ENCODE data around the gene FAS.

FAS gene

DNA sequence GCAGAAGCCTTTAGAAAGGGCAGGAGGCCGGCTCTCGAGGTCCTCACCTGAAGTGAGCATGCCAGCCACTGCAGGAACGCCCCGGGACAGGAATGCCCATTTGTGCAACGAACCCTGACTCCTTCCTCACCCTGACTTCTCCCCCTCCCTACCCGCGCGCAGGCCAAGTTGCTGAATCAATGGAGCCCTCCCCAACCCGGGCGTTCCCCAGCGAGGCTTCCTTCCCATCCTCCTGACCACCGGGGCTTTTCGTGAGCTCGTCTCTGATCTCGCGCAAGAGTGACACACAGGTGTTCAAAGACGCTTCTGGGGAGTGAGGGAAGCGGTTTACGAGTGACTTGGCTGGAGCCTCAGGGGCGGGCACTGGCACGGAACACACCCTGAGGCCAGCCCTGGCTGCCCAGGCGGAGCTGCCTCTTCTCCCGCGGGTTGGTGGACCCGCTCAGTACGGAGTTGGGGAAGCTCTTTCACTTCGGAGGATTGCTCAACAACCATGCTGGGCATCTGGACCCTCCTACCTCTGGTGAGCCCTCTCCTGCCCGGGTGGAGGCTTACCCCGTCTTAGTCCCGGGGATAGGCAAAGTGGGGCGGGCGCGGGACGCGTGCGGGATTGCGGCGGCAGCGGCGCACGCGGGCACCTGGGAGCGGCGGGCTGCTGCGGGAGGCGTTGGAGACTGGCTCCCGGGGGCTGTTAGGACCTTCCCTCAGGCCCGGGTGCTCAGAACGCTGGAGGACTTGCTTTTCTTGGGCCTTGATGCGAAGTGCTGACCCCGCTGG lies at the start of gene FAS:
Gene FAS (plus strand): TSS at position 415 of the 777 bp plus-strand sequence. CDS start 79 bp downstream, at position 494.
- peak; percentile 69 to 88 for DNase-seq

- no peak for DNase-seq
Measured at GRCh38 chr10:88941026-88941425, 49.6 kb upstream of the FAS start.

- DNase-seq: no peak
Measured at GRCh38 chr10:88943778-88944177, 46.8 kb upstream of the FAS start.

- no peak for DNase-seq
Measured at GRCh38 chr10:88944813-88945212, 45.8 kb upstream of the FAS start.

DNA sequence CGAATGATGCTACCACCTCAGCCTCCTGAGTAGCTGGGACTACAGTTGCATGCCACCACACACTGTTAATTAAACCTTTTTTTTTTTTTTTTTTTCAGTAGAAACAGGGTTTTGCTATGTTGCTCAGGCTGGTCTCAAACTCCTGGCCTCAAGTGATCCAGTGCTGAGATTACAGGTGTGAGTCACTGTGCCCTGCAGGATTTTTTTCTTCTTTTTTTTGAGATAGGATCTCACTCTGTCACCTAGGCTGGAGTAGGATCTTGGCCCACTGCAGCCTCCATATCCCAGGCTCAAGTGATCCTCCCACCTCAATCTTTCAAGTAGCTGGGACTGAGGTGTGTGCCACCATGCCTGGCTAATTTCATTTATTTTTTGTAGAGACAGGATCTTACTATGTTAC lies 44.4 kb upstream of the FAS start:
- no peak for DNase-seq

DNA sequence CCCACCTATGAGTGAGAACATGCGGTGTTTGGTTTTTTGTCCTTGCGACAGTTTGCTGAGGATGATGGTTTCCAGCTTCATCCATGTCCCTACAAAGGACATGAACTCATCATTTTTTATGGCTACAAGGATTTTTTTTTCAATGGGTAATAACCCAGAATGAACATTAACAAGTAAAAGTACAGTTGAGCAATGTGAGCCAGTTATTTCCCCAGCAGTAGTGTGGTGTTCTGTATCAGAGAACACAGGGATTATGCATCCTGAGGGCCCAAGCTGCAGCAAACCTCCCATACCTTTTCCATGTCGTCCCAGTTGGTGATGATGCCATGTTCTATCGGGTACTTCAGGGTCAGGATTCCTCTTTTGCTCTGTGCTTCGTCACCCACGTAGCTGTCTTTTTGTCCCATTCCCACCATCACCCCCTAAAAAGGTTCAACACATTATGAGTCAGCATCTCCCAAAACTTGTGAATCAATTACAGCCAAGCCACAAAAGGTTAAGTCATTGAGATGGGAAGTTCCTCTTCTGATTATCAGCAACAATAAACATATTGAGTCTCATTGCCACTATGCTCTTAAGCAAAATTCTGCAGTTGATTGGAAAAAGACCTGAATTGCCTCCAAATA lies 43.5 kb upstream of the FAS start:
- no peak for DNase-seq

DNA sequence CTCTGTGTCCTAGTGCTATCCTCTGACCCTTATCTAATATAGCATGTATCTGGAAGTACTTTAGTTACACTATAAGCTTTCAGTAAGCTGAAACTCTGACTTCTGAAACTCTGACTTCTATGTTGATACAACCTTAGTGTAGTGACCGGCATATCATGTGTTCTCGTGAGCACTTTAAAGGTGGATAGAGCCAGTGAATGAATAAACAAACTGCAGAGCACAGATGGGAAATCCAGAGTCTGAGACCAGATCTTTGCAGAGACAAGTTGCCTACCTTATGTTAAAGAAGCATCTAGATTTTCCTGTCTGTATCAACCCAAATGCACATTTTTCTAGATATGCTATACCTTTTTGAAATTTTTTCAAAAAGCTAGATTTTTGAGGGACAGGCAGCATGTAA lies 41.5 kb upstream of the FAS start:
- no peak for DNase-seq

DNA sequence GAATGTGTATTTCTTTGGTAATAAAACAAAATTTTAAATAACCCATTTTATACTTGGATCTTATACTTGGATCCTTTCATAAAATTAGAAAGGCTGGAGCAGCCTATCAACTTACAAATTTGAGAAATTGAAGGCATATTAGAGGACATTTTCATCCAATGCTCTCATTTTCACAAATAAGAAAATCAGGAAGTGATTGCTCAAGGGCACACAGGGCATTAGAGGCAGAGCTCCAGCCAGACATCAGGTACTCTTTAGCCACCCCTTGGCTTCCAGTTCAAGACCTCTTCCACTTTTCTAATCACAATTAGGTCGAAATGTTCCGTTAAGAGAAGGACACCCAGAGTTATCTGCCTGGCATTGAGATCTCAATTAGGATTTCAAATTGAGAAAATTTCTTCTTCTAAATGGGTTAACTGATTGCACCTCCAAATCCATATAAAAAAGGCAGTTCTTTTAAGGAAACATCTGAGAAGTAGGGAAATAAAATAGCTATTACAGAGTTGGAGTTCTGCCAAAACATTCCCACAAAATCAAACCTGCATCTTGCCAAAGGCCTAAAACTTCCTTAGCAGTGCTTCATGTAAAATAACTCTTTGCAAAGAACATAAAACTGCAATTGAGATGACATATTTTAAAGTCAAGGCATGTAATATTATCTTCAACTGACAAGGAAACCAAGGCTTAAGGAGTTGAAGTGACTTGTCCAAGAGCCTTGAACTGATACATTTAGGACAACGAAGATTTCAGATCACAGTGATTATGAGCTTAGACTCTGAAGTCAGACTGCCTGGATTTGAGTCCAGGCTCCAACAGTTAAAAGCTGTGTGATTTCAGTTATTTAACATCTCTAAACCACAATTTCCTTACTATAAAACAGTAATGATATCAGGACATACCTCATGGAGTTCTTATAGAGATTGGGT lies 40.4 kb upstream of the FAS start:
- DNase-seq: no peak

DNA sequence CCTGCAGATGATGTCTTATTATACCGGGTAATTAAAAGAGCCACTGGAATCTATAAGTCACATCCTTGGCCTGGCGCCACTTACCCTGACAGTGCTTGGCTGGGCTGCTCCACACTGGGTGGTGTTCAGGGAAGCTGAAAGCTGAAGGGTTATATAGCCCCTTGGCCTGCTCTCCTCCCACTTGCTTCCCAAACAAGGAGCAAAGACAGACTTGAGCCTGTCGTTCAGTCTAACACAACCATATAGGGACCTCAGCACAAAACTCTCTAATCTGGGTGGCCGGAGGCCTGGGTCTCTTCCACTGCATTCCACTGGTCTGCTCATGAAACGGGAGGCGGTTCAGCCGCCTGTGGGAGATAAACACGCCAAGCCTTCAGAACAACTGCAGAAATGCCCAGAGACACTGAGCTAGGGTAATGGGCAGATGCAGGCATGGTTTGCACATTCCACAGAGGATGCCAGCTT lies 37.9 kb upstream of the FAS start, which contains the start of gene ACTA2:
Gene ACTA2 (minus strand): TSS at position 127 of the 465 bp plus-strand sequence. CDS start 3,843 bp downstream, outside the sequence.
- DNase-seq: no peak

DNA sequence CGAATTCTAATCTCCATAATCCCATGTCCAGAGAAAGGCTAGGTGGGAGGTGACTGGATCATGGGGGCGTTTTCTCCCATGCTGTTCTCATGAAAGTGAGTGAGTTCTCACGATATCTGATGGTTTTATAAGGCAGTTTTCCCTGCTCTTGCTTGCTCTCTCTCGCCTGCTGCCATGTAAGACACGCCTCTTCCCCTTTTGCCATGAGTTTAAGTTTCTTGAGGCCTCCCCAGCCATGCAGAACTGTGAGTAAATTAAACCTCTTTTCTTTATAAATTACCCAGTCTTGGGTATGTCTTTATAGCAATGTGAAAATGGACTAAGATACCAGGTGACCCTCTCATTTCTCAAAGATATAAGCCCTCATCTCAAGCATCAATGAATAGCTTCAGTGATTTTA lies 36.9 kb upstream of the FAS start:
- DNase-seq: no peak

- DNase-seq: no peak
Measured at GRCh38 chr10:88954458-88955083, 36.0 kb upstream of the FAS start.

- no peak for DNase-seq
Measured at GRCh38 chr10:88957381-88957780, 33.2 kb upstream of the FAS start.

GRCh38 chr10:88958721-88959120 lies 31.9 kb upstream of the FAS start:
- DNase-seq: no peak

DNA sequence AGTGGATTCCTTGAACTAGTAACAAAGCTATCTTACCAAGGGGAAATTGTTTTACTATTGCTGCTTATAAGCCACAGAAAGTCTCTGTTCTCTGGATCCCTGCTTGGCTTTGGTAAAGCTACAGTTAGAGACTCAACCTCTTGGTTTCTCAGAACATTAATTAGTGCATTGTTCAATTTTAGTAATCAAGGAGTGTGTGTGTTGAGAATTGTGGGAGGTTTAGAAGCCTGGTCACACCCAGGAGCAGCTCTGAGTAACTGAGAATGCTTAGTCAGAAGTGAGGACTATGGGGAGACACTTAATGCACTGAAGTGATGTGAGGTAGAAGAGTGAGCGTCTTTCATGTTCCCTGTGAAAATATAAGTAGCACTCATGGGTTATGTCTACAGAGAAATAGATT lies 29.8 kb upstream of the FAS start:
- DNase-seq: no peak

DNA sequence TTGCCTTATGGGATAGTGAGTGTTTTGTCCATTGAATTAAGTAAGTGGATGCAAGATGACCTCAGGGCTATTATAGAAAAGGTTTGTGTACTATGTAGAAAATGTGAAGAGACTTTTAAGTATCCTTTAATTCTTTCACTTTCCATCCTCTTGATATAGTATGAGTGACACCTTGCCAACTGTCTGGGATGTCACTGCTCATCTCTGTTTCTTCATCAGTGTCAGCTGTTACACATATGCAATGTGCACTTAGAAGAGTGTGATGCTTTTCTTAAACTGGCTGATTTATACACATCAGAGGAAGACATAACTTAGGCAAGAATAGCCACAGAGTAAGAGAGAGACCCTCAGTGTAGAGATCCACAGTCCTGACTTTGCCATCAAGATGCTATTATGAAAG lies 29.3 kb upstream of the FAS start:
- DNase-seq: no peak

- DNase-seq: peak in 1 of 2 donors; percentile 13
Measured at GRCh38 chr10:88962336-88962735, 28.3 kb upstream of the FAS start.

DNA sequence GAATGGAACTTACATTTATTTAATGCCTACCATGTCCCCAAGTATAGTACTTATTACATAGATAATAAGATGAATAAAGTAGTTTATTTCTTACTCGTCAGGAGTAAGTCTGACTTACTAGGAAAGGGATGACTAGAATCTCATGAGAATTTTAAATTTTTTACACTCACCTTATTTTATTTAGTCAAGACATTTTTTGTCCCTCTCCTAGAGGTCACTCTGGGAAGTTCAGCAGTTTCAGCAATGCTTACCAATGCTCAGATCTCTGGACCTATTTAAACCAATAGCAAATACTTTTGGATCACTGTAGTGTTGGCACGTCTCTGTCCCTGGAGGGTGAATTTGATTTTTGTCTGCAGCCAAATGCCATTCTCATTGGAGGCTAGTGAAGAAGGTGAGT lies 27.3 kb upstream of the FAS start:
- no peak for DNase-seq

- no peak for DNase-seq
Measured at GRCh38 chr10:88964360-88964759, 26.2 kb upstream of the FAS start.

DNA sequence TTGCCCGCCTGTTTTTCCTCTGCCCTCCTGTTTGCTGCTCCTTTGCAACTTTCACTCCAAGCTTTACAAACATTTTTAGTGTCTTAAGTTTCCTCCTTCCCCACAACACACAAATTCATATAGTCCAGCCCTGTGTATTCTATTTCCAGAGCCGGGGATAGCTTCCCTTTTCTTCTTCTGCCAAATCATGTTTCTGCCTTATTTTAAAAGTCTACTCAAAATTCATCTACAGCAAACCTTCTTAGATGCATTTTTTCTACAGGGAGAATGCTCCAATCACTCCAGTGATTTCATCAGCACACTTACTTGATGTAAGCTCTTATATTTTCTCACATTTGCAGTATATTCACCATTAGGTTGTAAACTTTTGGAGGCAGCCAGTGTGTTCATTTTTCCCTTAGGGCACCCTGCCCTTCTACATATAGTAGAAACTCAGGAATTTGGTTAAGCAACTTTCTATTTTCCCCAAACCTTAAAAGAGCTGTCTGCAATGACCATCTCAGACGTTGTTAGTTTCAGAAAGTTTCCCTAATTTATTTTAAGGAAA lies 25.7 kb upstream of the FAS start:
- DNase-seq: peak in 1 of 2 donors; percentile 20

DNA sequence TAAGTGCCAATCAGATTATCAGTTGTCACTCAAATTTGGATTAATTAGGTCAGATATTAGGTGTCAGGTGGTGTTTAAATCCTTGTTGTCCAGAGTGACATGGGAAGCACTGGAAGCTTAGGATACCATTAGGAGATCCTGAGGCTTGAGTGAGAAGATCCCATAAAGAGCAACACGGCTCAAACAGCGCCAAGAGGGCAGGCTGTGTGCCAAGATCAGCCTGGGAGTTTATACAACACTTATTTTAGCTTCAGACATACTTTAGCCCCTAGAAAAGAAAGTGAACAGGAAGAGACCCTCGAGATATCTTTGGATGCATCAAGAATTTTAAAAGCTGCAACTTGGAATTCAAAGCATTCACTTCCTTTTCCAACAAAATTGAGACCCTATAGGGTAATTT lies 23.8 kb upstream of the FAS start:
- no peak for DNase-seq

DNA sequence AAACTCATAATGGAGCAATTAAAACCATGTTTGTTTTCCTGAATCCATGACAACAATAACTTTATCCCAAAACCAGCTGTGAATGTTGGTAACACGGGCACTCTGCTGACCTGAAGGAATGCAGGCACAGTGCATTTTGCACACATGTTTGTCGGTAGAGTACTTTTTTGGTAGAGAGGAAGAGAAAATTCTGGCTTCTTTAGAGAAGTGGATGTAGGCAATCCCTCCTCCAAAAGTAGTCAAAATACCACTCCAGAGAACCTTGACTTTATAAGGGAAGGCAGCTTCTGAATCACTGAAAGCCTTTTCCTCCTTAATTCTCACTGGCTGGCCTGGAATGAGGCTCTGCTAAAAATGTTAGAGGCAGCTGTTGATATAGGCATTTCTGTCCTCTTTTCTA lies 22.2 kb upstream of the FAS start:
- no peak for DNase-seq

Measured in bone marrow (tissue), 2 donors.